H9 (cell line): ENCODE measurements around the gene AMMECR1L. TPM values are rescaled to one million over a fixed set of nuclear protein-coding genes. Genes with fewer than 3 reads are reported as not detected.

Source experiments
- DNase-seq: peaks from one replicate; pipeline ENCODE4 v3.0.0-alpha.2; 2017
- H2AFZ ChIP-seq: one replicate; pipeline ENCODE4 v1.6.1; 2013; ENCODE audit warnings: mild to moderate bottlenecking, low read length, control low read depth, moderate library complexity
- H2AK5ac ChIP-seq: 2 replicates; pipeline ENCODE4 v1.6.1; 2013; ENCODE audit warnings: low read length, control low read depth, mixed read lengths; ENCODE audit not compliant: insufficient read length
- H2BK120ac ChIP-seq: one replicate; pipeline ENCODE4 v1.6.1; 2013; ENCODE audit warnings: low read depth, mild to moderate bottlenecking, low read length, control low read depth, inconsistent platforms; ENCODE audit not compliant: poor library complexity, severe bottlenecking
- H2BK12ac ChIP-seq: 2 replicates; pipeline ENCODE4 v1.6.1; 2013; ENCODE audit warnings: low read length, control low read depth, mixed read lengths, low read depth; ENCODE audit not compliant: insufficient read length
- H2BK15ac ChIP-seq: 2 replicates; pipeline ENCODE4 v1.6.1; 2013; ENCODE audit warnings: low read depth, low read length, control low read depth
- H2BK20ac ChIP-seq: one replicate; pipeline ENCODE4 v1.6.1; 2013; ENCODE audit warnings: low read depth, mild to moderate bottlenecking, low read length, control low read depth, inconsistent platforms; ENCODE audit not compliant: poor library complexity, severe bottlenecking
- H2BK5ac ChIP-seq: 2 replicates; pipeline ENCODE4 v1.6.1; 2013; ENCODE audit warnings: low read length, control low read depth, mixed read lengths; ENCODE audit not compliant: insufficient read length
- H3K14ac ChIP-seq: 2 replicates; pipeline ENCODE4 v1.6.1; 2013; ENCODE audit warnings: low read length, control low read depth; ENCODE audit not compliant: insufficient read depth
- H3K18ac ChIP-seq: 2 replicates; pipeline ENCODE4 v1.6.1; 2013; ENCODE audit warnings: low read depth, mild to moderate bottlenecking, mixed read lengths, low read length, control low read depth; ENCODE audit not compliant: insufficient read length
- H3K23ac ChIP-seq: 2 replicates; pipeline ENCODE4 v1.6.1; 2013; ENCODE audit warnings: low read length, control low read depth, mixed read lengths, low read depth; ENCODE audit not compliant: insufficient read length
- H3K23me2 ChIP-seq: 2 replicates; pipeline ENCODE4 v1.6.1; 2013; ENCODE audit warnings: low read depth, mild to moderate bottlenecking, mixed read lengths, low read length, control low read depth; ENCODE audit not compliant: insufficient read length, poor library complexity, severe bottlenecking
- H3K27ac ChIP-seq: 2 replicates; pipeline ENCODE4 v1.5.1; 2013; ENCODE audit warnings: low read length, control low read depth, mixed read lengths, low read depth; ENCODE audit not compliant: insufficient read length
- H3K27me3 ChIP-seq: 2 replicates; pipeline ENCODE4 v1.6.1; 2013; ENCODE audit warnings: low read length, control low read depth, inconsistent platforms; ENCODE audit not compliant: insufficient read depth
- H3K4ac ChIP-seq: 2 replicates; pipeline ENCODE4 v1.6.1; 2013; ENCODE audit warnings: low read depth, mild to moderate bottlenecking, control low read depth, inconsistent platforms, low read length, moderate library complexity
- H3K4me1 ChIP-seq: 2 replicates; pipeline ENCODE4 v1.6.1; 2013; ENCODE audit warnings: low read length, control low read depth, inconsistent platforms; ENCODE audit not compliant: insufficient read depth
- H3K4me2 ChIP-seq: 2 replicates; pipeline ENCODE4 v1.6.1; 2013; ENCODE audit warnings: low read length, control low read depth, mixed read lengths; ENCODE audit not compliant: insufficient read length, insufficient read depth
- H3K56ac ChIP-seq: 2 replicates; pipeline ENCODE4 v1.6.1; 2013; ENCODE audit warnings: low read depth, mild to moderate bottlenecking, mixed read lengths, low read length, control low read depth; ENCODE audit not compliant: insufficient read length
- H3K79me1 ChIP-seq: 2 replicates; pipeline ENCODE4 v1.6.1; 2013; ENCODE audit warnings: low read depth, mild to moderate bottlenecking, moderate library complexity, low read length, control low read depth, inconsistent platforms; ENCODE audit not compliant: insufficient read depth, poor library complexity, severe bottlenecking
- H3K79me2 ChIP-seq: 2 replicates; pipeline ENCODE4 v1.6.1; 2013; ENCODE audit warnings: low read length, control low read depth, inconsistent platforms; ENCODE audit not compliant: insufficient read depth
- H3K9ac ChIP-seq: 2 replicates; pipeline ENCODE4 v1.6.1; 2013; ENCODE audit warnings: low read length, control low read depth, mixed read lengths; ENCODE audit not compliant: insufficient read length; ENCODE audit errors: extremely low read depth
- H3K9me3 ChIP-seq: one replicate; pipeline ENCODE4 v1.6.1; 2013; ENCODE audit warnings: low read depth, low read length, inconsistent platforms; ENCODE audit not compliant: control insufficient read depth
- H3T11ph ChIP-seq: one replicate; pipeline ENCODE4 v1.6.1; 2013; ENCODE audit warnings: mild to moderate bottlenecking, low read length, control low read depth, inconsistent platforms
- H4K20me1 ChIP-seq: one replicate; pipeline ENCODE4 v1.6.1; 2013; ENCODE audit not compliant: control insufficient read depth, insufficient read length, insufficient read depth
- H4K5ac ChIP-seq: 2 replicates; pipeline ENCODE4 v1.6.1; 2013; ENCODE audit warnings: low read depth, mild to moderate bottlenecking, mixed read lengths, low read length, control low read depth; ENCODE audit not compliant: insufficient read length
- H4K8ac ChIP-seq: replicated peaks from 2 replicates; pipeline ENCODE4 v1.6.1; 2013; ENCODE audit warnings: low read length, control low read depth, mixed read lengths, low read depth; ENCODE audit not compliant: insufficient read length
- H4K91ac ChIP-seq: 2 replicates; pipeline ENCODE4 v1.6.1; 2013; ENCODE audit warnings: low read depth, mild to moderate bottlenecking, moderate library complexity, mixed read lengths, low read length, control low read depth; ENCODE audit not compliant: insufficient read length
- H3K27ac Mint-ChIP-seq, 3 experiments: 2 replicates in 2 of 3; 3 replicates in 1 of 3; pipeline ENCODE4 v1.8.0; 2020 to 2021; ENCODE audit warnings: mixed read lengths in 3 of 3, mild to moderate bottlenecking in 1 of 3, moderate library complexity in 1 of 3
- H3K27me3 Mint-ChIP-seq: 2 replicates; pipeline ENCODE4 v1.8.0; 2021; ENCODE audit warnings: low read depth, mild to moderate bottlenecking, moderate library complexity, mixed read lengths
- H3K36me3 Mint-ChIP-seq, 3 experiments: 2 replicates in 2 of 3; 3 replicates in 1 of 3; pipeline ENCODE4 v1.8.0; 2020 to 2021; ENCODE audit warnings: low read depth in 3 of 3, mixed read lengths in 3 of 3; ENCODE audit not compliant: insufficient read depth in 1 of 3
- H3K4me1 Mint-ChIP-seq, 2 experiments: 2 replicates each; pipeline ENCODE4 v1.8.0; 2020; ENCODE audit warnings: mixed read lengths in 2 of 2
- H3K4me3 Mint-ChIP-seq, 2 experiments: 2 replicates in 1 of 2; 3 replicates in 1 of 2; pipeline ENCODE4 v1.8.0; 2020 to 2021; ENCODE audit warnings: mild to moderate bottlenecking in 2 of 2, mixed read lengths in 2 of 2, moderate library complexity in 1 of 2
- H3K9me3 Mint-ChIP-seq, 2 experiments: 2 replicates in 1 of 2; 3 replicates in 1 of 2; pipeline ENCODE4 v1.8.0; 2020; ENCODE audit warnings: mild to moderate bottlenecking in 2 of 2, mixed read lengths in 2 of 2, moderate library complexity in 1 of 2
- WGBS: extraction: QIAGEN DNeasy Blood & Tissue Kit; methylation state at CpG from one replicate; pipeline ENCODE4 v1.1.7; 2013; ENCODE audit warnings: missing lambda C conversion rate, low lambda C conversion rate, mixed read lengths; ENCODE audit not compliant: insufficient read length; ENCODE audit errors: extremely low coverage; 5-methylcytosine and 5-hydroxymethylcytosine counted together
- total RNA-seq: library from RNA; stranded (reverse); gene quantifications from 2 replicates; pipeline ENCODE4 v1.2.1, GENCODE V29; 2021
- TF ChIP-seq, protein P1 (sequence below): fragments of 200-600 bp; sonication (generic); conservative IDR thresholded peaks from 3 replicates; pipeline ENCODE4 v1.8.0; 2021; ENCODE audit warnings: antibody characterized with exemption, mild to moderate bottlenecking

AMMECR1L gene
- total RNA-seq, 1 experiment from 2014 or later, result 20.0 TPM

DNA sequence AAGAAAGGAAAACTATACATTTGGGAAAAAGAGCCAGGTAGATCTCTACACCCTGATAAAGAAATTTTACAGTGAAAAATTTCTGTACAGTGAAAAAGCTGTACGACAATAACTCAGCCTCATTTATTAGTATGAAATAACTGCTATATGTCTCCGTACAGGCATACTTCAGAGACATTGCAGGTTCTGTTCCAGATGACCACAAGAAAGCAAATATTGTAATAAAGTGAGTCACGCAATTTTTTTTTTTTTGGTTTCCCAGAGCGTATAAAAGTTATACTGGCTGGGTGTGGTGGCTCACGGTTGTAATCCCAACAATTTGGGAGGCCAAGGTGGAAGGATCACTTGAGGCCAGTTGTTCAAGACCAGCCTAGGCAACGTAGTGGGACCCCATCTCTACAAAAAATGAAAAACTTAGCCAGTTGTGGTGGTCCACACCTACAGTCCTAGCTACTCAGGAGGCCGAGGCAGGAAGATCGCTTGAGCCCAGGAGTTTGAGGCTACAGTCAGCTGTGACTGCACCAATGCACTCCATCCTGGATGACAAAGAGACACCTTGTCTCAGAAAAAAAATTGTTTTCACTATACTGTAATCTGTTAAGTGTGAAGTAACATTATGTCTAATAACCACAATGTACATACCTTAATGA, 28.2 kb upstream of the AMMECR1L start:
- no peak overlapping the region for H2BK5ac ChIP-seq
- no peak overlapping the region for H3K23ac ChIP-seq
- no peaks in the 10 kb centered on the region for H3K23me2 ChIP-seq
- TF ChIP-seq, protein P1, sequence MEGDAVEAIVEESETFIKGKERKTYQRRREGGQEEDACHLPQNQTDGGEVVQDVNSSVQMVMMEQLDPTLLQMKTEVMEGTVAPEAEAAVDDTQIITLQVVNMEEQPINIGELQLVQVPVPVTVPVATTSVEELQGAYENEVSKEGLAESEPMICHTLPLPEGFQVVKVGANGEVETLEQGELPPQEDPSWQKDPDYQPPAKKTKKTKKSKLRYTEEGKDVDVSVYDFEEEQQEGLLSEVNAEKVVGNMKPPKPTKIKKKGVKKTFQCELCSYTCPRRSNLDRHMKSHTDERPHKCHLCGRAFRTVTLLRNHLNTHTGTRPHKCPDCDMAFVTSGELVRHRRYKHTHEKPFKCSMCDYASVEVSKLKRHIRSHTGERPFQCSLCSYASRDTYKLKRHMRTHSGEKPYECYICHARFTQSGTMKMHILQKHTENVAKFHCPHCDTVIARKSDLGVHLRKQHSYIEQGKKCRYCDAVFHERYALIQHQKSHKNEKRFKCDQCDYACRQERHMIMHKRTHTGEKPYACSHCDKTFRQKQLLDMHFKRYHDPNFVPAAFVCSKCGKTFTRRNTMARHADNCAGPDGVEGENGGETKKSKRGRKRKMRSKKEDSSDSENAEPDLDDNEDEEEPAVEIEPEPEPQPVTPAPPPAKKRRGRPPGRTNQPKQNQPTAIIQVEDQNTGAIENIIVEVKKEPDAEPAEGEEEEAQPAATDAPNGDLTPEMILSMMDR, result no peak
- H3K36me3 Mint-ChIP-seq, result no peaks in the 10 kb centered on the region
- no CpG with 5 or more reads among the region's 8 CpGs for WGBS
- H3K4me1 Mint-ChIP-seq, result no peaks in the 10 kb centered on the region
- H3K79me2 ChIP-seq, result no peaks in the 10 kb centered on the region
- no peak overlapping the region for H4K8ac ChIP-seq
- no peak overlapping the region for H3K27ac ChIP-seq
- no peak overlapping the region for H2BK12ac ChIP-seq
- H2BK120ac ChIP-seq, result no peak overlapping the region
- H3K4ac ChIP-seq, result no peak overlapping the region
- no peaks in the 10 kb centered on the region for H3K79me1 ChIP-seq
- no peak overlapping the region for H3K14ac ChIP-seq
- H3K27me3 ChIP-seq, result no peaks in the 10 kb centered on the region
- no peaks in the 10 kb centered on the region for H3K4me1 ChIP-seq
- no peak overlapping the region for H3T11ph ChIP-seq
- no peak overlapping the region for H3K56ac ChIP-seq
- H3K18ac ChIP-seq, result no peak overlapping the region
- no peak overlapping the region for H2BK15ac ChIP-seq
- no peak overlapping the region for H2AK5ac ChIP-seq
- H2AFZ ChIP-seq, result no peak overlapping the region
- no peaks in the 10 kb centered on the region for H4K20me1 ChIP-seq
- DNase-seq, result no peak
- H3K4me3 Mint-ChIP-seq, result no peak overlapping the region
- H3K27me3 Mint-ChIP-seq, result no peaks in the 10 kb centered on the region; the same call in 1 of the 2 replicates
- no peak overlapping the region for H2BK20ac ChIP-seq
- no peak overlapping the region for H3K9ac ChIP-seq
- no peaks in the 10 kb centered on the region; a peak in 1 of 5 replicates for H3K9me3 Mint-ChIP-seq
- H4K5ac ChIP-seq, result no peak overlapping the region
- no peak overlapping the region for H3K27ac Mint-ChIP-seq
- H4K91ac ChIP-seq, result no peak overlapping the region
- H3K4me2 ChIP-seq, result no peak overlapping the region
- no peaks in the 10 kb centered on the region for H3K9me3 ChIP-seq
